IPS-18c (cell line): Measurements from ENCODE around the gene OSBPL6.
"Not testable (repeated sequence)": the region's sequence is repeated elsewhere in the genome, so short reads cannot be mapped to it uniquely, and the experiment has no call there.

Experiments
- H3K4me3 ChIP-seq: 2 replicates; pipeline ENCODE4 v1.7.0; 2013; ENCODE audit warnings: low read depth, mild to moderate bottlenecking, low read length, moderate library complexity; ENCODE audit not compliant: insufficient read depth
- H3K9me3 ChIP-seq: one replicate; pipeline ENCODE4 v1.6.1; 2013; ENCODE audit warnings: mild to moderate bottlenecking, low read length, moderate library complexity; ENCODE audit not compliant: control insufficient read depth, insufficient read depth

Gene OSBPL6

DNA sequence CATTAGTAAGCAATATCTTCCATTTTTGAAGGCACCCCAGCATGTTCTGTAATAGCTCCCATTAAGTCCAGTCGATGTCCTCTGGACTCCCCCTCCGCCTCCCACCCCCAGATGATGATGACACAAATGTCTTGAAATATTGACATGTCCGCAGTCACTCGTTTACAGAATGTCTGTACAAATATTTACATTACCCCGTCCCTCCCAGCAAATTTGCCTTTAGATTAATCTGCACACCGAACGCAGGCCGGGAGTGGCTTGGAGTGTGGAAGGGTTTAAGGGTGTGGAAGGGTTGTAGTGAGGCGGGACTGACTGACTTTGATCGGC is 853 bp upstream of the OSBPL6 start:
- Histone ChIP-seq H3K4me3 (peak overlapping the region; percentile 89), H3K9me3 (peaks cover 2% of the 10 kb centered on the region)

- Histone ChIP-seq H3K9me3 (peaks cover 2% of the 10 kb centered on the region), H3K4me3 (peak overlapping the region; percentile 89)
These were observed 483 bp downstream of the OSBPL6 start for GRCh38 chr2:178194600-178195389.

GRCh38 chr2:178195390-178196166 is 1.3 kb downstream of the OSBPL6 start:
- Histone ChIP-seq H3K4me3 (peak overlapping the region; percentile 89), H3K9me3 (peaks cover 2% of the 10 kb centered on the region)

GRCh38 chr2:178197791-178198190 is 3.5 kb downstream of the OSBPL6 start:
- Histone ChIP-seq H3K4me3 (no peak overlapping the region), H3K9me3 (peaks cover 1% of the 10 kb centered on the region)

- not testable (repeated sequence) for H3K9me3 ChIP-seq, H3K4me3 ChIP-seq
These were observed 4.1 kb downstream of the OSBPL6 start for GRCh38 chr2:178198441-178198840.

DNA sequence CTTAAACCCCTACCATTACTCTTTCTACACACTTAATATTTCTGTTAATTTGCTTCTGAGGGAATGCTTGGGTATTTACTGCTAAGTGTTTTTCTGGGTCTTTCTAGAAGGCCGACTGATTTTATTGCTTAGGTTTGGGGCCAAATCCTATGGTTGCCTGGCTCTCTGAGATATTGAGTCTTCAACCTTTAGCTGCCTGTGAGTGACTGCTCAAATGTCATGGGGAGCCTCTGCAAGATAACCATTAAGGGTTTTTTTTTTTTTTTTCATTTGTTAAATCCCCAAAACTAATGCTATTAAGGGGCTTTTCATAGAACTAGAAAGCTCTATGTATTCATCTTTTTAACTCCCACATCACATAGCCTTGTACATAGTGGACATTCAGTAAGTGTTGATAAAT is 5.0 kb downstream of the OSBPL6 start:
- Histone ChIP-seq H3K4me3 (no peak overlapping the region), H3K9me3 (no peaks in the 10 kb centered on the region)

DNA sequence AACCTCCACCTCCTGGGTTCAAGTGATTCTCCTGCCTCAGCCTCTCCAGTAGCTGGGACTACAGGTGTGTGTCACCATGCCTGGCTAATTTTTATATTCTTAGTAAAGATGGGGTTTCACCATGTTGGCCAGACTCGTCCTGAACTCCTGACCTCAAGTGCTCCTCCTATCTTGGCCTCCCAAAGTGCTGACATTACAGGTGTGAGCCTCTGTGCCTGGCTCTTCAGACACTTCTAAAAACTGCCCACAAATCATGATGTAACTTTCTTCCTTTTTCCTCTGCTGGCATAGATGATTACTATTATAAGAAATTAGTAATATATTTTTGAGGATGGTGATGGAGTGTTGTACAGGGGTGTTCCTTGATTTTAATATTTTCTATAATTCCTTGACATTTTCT is 6.0 kb downstream of the OSBPL6 start:
- Histone ChIP-seq H3K9me3 (no peaks in the 10 kb centered on the region), H3K4me3 (no peak overlapping the region)

- no peak overlapping the region for H3K4me3 ChIP-seq
- H3K9me3 ChIP-seq: no peaks in the 10 kb centered on the region
These were observed 8.6 kb downstream of the OSBPL6 start for GRCh38 chr2:178202927-178203326.

GRCh38 chr2:178204977-178205376 is 10.7 kb downstream of the OSBPL6 start:
- Histone ChIP-seq H3K9me3 (no peaks in the 10 kb centered on the region), H3K4me3 (no peak overlapping the region)

GRCh38 chr2:178205853-178206521 is 11.7 kb downstream of the OSBPL6 start:
- Histone ChIP-seq H3K9me3 (no peaks in the 10 kb centered on the region), H3K4me3 (no peak overlapping the region)

DNA sequence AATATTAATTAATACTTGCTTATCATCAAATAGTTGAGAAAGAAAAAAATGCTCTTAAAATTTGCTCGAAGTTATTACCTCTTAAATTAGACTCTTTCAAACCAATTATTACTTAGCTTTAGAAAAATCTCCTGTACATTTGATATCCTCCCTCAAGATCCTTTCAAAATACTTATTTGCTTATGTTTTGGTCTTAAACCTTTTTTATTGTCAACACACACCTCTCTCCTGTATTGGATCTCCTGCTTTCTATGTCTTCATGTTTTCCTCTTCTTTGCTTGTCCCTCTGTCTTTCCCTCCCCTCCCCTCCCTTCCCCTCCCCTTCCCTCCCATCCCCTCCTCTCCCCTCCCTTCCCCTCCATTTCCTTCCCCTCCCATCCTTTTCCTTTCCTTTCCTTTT is 14.0 kb downstream of the OSBPL6 start:
- Histone ChIP-seq H3K9me3 (no peaks in the 10 kb centered on the region), H3K4me3 (no peak overlapping the region)

GRCh38 chr2:178208817-178209216 is 14.5 kb downstream of the OSBPL6 start:
- no peak overlapping the region for H3K4me3 ChIP-seq
- H3K9me3 ChIP-seq: no peaks in the 10 kb centered on the region

- H3K4me3 ChIP-seq: no peak overlapping the region
- H3K9me3 ChIP-seq: no peaks in the 10 kb centered on the region
These were observed 17.1 kb downstream of the OSBPL6 start for GRCh38 chr2:178211460-178211859.

- no peak overlapping the region for H3K4me3 ChIP-seq
These were observed 17.6 kb downstream of the OSBPL6 start for GRCh38 chr2:178211943-178212342.

DNA sequence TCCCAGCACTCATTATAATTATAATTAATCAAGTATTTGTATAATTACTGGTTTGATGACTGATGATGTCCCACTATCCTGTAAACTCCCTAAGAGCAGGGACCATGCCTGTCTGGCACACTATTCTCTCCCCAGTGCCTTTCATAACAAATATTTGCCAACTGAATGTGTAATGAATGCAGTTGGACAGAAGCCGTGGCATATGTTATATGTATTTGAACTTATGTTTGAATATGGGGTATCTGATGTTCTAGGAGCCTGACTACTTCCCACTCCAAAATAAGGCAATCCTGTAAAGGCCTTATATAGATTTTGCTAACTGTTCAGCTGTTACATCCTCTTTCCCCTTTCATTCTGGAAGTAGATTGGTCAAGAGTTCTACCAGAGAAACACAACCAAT is 19.7 kb downstream of the OSBPL6 start:
- no peak overlapping the region for H3K4me3 ChIP-seq
- H3K9me3 ChIP-seq: no peaks in the 10 kb centered on the region

More at GRCh38 chr2:178211943-178212342, 17.6 kb downstream of the OSBPL6 start:
- no peaks in the 10 kb centered on the region for H3K9me3 ChIP-seq

DNA sequence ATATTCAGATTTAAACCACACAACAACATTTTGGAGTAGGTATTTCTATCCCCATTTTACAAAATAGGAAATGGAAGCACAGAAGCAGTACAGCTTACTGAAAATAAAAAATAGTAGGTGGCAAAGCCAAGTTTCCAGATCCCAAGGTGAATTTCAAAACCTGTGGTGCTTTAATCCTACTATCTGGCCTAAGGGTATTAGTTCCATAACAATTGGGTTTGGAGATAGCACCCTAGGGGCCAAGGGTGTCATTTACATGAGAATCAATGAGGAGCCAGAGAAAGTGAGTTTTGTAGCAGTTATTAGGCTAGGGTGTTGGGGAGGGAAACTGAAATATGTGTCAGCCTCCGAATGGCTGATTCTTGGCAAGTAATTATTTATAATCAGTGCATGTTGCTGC is 24.9 kb downstream of the OSBPL6 start:
- Histone ChIP-seq H3K9me3 (no peaks in the 10 kb centered on the region), H3K4me3 (peak overlapping the region; percentile 22; the same call in 1 of the 2 replicates)

DNA sequence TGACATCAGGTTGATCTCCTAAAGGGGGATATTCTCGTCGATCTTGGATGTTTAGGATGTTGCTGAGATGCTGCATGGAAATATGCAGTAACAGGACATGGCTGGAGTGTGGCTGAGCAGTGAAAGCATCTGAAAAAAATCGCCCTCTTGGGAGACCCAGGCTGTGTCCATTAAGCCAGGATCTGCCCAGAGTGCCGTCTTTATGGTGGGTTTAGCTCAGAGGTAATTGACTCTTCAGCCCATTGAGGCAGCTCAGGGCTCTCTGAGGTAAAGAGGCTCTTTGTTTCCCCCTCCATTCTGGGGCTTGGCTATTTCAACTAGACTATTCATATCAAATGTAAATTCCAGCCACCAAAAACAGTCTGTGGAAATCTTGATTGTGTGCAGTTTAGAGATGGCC is 26.5 kb downstream of the OSBPL6 start:
- Histone ChIP-seq H3K9me3 (no peaks in the 10 kb centered on the region), H3K4me3 (no peak overlapping the region)

DNA sequence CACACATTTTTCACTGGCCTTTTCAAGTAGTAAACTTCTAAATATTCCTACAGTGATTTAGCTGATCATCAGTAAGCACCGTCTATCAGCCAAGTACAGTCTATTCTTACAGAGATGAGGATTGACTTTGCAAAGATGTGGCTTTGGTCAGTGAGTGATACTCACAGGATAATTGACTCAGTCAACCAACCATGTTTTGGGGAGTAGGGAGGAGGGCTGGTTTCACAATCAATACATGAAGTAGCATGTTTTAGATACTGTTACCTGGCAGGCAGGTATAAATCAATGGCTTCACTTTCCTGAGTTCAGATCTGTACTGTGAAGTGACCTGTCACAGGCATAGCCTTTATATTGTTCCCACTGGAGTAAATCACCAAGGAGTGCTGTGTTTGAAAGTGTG is 27.2 kb downstream of the OSBPL6 start:
- H3K9me3 ChIP-seq: no peaks in the 10 kb centered on the region
- H3K4me3 ChIP-seq: no peak overlapping the region
